ENCODE measurements around the gene PYM1.

Gene PYM1

GRCh38 chr12:55927588-55928502 is at the start of gene PYM1:
Gene PYM1, minus strand, starts transcription at chr12:55927894. Its CDS starts 133 bp downstream, at chr12:55927761.
- peak; percentile 45 for DNase-seq (ENCODE audit: low read depth)

- peak; percentile 16 for DNase-seq (ENCODE audit: low read depth)
These were observed 46.6 kb upstream of the PYM1 start for GRCh38 chr12:55974308-55974730.

GRCh38 chr12:55973599-55974307 is 46.1 kb upstream of the PYM1 start, which contains the start of gene RAB5B:
Gene RAB5B, plus strand, starts transcription at chr12:55974078. Its CDS starts 12,883 bp downstream, at chr12:55986961.
- peak; percentile 95 for DNase-seq (ENCODE audit: low read depth)

- no peak for DNase-seq (ENCODE audit: low read depth)
These were observed 45.4 kb upstream of the PYM1 start for GRCh38 chr12:55972911-55973598.

- no peak for DNase-seq (ENCODE audit: low read depth)
These were observed 44.8 kb upstream of the PYM1 start for GRCh38 chr12:55972456-55972855.

GRCh38 chr12:55972042-55972441 is 44.3 kb upstream of the PYM1 start:
- DNase-seq (ENCODE audit: low read depth), result no peak

GRCh38 chr12:55970775-55971174 is 43.1 kb upstream of the PYM1 start:
- no peak for DNase-seq (ENCODE audit: low read depth)

GRCh38 chr12:55969356-55969755 is 41.7 kb upstream of the PYM1 start:
- DNase-seq (ENCODE audit: low read depth), result no peak

- DNase-seq (ENCODE audit: low read depth), result peak; percentile 83
These were observed 39.0 kb upstream of the PYM1 start, which contains the start of gene CDK2 for GRCh38 chr12:55966408-55967281. Gene CDK2, plus strand, starts transcription at chr12:55966830. Its CDS starts 179 bp downstream, at chr12:55967009.

- DNase-seq (ENCODE audit: low read depth), result no peak
These were observed 38.3 kb upstream of the PYM1 start, which contains the start of gene PMEL for GRCh38 chr12:55965941-55966407. Gene PMEL, minus strand, starts transcription at chr12:55966042. Its CDS starts 31 bp downstream, at chr12:55966011.

- DNase-seq (ENCODE audit: low read depth), result no peak
These were observed 37.5 kb upstream of the PYM1 start for GRCh38 chr12:55965240-55965639.

GRCh38 chr12:55963760-55964159 is 36.1 kb upstream of the PYM1 start:
- DNase-seq (ENCODE audit: low read depth), result no peak

GRCh38 chr12:55957106-55957859 is 29.6 kb upstream of the PYM1 start:
- DNase-seq (ENCODE audit: low read depth), result no peak

- no peak for DNase-seq (ENCODE audit: low read depth)
These were observed 28.3 kb upstream of the PYM1 start for GRCh38 chr12:55955800-55956508.

GRCh38 chr12:55955344-55955743 is 27.6 kb upstream of the PYM1 start:
- no peak for DNase-seq (ENCODE audit: low read depth)

- DNase-seq (ENCODE audit: low read depth), result no peak
These were observed 18.9 kb upstream of the PYM1 start for GRCh38 chr12:55946553-55946952.

GRCh38 chr12:55942577-55943136 is 15.0 kb upstream of the PYM1 start:
- DNase-seq (ENCODE audit: low read depth), result no peak

- DNase-seq (ENCODE audit: low read depth), result no peak
These were observed 14.4 kb upstream of the PYM1 start for GRCh38 chr12:55942055-55942454.

GRCh38 chr12:55940065-55940732 is 12.5 kb upstream of the PYM1 start:
- peak; percentile 72 for DNase-seq (ENCODE audit: low read depth)

Measured in activated T-helper 9 cell treated with anti-CD3 and anti-CD28 coated beads, Interleukin-2, amount 50 U/mL, for 16 hours (primary cell).